Memory B cell (primary cell): ENCODE measurements around the gene QRFP.

Experiments
- ATAC-seq: fragments of 150-1000 bp; cut with Tn5 transposase; 2 replicates; pipeline ENCODE4 v1.10.0; 2021; ENCODE audit warnings: low read depth, mild to moderate bottlenecking, moderate library complexity
- DNase-seq, 2 donors: peaks; one replicate each; pipeline ENCODE4 v3.0.0; 2022; ENCODE audit warnings: low spot score in 2 of 2
- H3K27ac Mint-ChIP-seq: one replicate; pipeline ENCODE4 v1.8.0; 2022; ENCODE audit warnings: mild to moderate bottlenecking, moderate library complexity, mixed read lengths
- H3K27me3 Mint-ChIP-seq: one replicate; pipeline ENCODE4 v1.8.0; 2022; ENCODE audit warnings: mixed read lengths
- H3K36me3 Mint-ChIP-seq: one replicate; pipeline ENCODE4 v1.8.0; 2022; ENCODE audit warnings: mild to moderate bottlenecking, mixed read lengths
- H3K4me1 Mint-ChIP-seq: one replicate; pipeline ENCODE4 v1.8.0; 2022; ENCODE audit warnings: mixed read lengths
- H3K4me3 Mint-ChIP-seq: one replicate; pipeline ENCODE4 v1.8.0; 2022; ENCODE audit warnings: mild to moderate bottlenecking, moderate library complexity, mixed read lengths
- H3K9me3 Mint-ChIP-seq: one replicate; pipeline ENCODE4 v1.8.0; 2022; ENCODE audit warnings: mixed read lengths

The QRFP gene

DNA sequence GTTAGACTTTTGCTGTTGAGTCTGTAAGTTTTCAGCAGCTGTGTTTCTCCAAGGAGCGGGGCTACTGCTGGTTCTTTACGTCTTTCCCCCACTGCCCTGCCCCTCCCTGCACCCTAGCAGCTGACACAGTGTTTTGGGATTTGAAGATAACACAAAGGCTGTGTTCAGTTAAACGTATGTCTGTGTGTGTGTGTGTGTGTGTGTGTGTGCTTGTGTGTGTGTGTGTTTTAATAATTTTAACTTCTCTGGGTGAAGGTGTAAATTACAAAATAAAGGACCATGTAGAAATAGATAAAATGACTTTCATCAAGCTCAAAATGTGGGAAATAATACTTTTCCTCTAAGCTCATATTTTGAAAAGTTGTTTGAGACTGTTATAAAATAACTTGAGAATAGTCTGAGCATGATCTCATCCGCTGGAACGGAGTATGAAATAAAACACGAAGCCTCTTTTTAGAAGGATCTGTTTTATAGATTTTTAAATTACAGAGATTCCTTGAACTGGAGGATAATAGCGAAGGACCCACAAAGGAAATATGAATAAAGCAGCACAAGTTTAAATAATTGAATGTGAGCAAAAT, 50.6 kb downstream of the QRFP start:
- DNase-seq (no peak), ATAC-seq (no peak)
- no peaks in the 10 kb centered on the region for H3K9me3 Mint-ChIP-seq
- H3K4me3 Mint-ChIP-seq = no peak overlapping the region
- peaks cover 17% of the 10 kb centered on the region for H3K4me1 Mint-ChIP-seq
- no peak overlapping the region for H3K27ac Mint-ChIP-seq
- no peaks in the 10 kb centered on the region for H3K27me3 Mint-ChIP-seq
- H3K36me3 Mint-ChIP-seq = no peaks in the 10 kb centered on the region

DNA sequence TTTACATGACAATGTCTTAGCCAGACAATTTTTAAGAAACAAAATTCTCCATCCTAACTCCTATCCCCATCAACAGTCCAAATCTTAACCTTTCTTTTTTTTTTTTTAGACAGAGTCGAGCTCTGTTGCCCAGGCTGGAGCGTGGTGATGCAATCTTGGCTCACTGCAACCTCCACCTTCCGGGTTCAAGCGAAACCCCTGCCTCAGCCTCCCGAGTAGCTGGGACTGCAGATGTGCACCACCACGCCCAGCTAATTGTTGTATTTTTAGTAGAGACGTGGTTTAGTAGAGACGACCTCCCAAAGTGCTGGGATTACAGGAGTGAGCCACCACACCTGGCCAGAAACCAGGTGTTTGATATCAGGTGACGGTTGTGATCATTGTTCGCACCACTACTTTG, 51.4 kb downstream of the QRFP start:
- H3K27me3 Mint-ChIP-seq = no peaks in the 10 kb centered on the region
- H3K27ac Mint-ChIP-seq = no peak overlapping the region
- DNase-seq (no peak), ATAC-seq (no peak)
- H3K9me3 Mint-ChIP-seq = no peaks in the 10 kb centered on the region
- no peaks in the 10 kb centered on the region for H3K36me3 Mint-ChIP-seq
- H3K4me1 Mint-ChIP-seq = peaks cover 17% of the 10 kb centered on the region
- no peak overlapping the region for H3K4me3 Mint-ChIP-seq

DNA sequence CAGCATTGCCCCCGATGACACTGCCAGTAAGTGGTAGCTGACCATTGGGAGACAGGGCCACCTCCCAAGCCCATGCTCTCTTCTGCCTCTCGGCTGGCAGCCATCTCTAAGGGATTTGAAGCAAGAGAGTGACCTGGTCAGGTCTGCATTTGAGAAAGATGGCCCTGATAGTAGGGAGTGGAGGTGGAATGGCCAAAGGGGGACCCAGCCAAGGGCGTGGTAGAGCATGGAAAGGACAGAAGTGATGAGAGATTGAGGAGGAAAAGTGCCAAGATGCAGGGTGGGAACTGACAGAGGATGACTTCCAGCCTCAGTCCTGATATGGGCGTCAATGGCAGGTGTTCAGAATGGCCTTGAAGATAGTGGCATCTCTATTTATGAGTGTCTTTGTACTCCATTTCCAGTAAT, 52.6 kb downstream of the QRFP start:
- Mint-ChIP-seq H3K9me3 (no peaks in the 10 kb centered on the region), H3K27ac (peak overlapping the region; percentile 48), H3K27me3 (no peaks in the 10 kb centered on the region), H3K4me3 (no peak overlapping the region), H3K4me1 (peaks cover 19% of the 10 kb centered on the region), H3K36me3 (no peaks in the 10 kb centered on the region)
- ATAC-seq = no peak
- no peak for DNase-seq

DNA sequence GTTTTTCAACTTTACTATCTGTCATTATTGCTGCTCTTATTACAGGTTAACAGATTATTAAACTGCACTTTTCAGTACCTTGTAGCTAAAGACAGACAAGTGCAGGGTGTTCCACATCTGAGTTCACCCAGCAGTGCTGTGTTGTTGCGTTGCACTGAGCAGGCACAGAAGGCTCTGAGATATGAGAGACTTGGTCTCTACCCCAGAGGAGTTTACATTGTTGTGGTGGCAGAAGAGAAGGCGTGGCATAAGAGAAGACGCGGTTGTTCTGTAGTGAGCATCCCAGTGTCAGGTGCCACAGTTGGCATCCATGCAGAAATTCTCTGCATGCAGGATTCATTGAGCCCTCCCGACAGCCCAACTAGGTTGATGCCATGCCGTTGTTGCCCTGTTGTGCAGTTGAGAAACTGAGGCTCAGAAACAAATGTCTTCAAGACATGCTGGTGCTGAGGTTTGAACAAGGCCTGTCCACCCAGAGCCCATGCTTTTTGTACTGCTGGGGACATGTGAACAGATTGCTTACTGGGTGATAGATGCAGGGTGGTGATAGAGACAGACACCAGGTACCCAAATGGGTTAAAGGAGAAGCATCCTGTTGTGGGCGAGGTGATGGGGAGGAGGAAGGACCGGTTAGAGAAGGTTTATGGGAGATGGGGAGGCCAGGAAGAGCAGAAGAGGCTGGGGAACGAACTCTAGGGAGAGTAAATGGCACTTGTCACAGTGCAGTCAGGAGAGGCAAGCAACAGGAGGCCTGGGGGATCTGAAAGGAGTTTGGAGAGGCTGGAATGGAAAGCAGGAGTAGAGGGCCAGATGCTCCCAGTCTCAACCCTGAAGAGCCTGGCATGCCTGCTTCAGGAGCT, 53.3 kb downstream of the QRFP start:
- H3K4me3 Mint-ChIP-seq = no peak overlapping the region
- H3K27me3 Mint-ChIP-seq = no peaks in the 10 kb centered on the region
- DNase-seq (no peak), ATAC-seq (no peak)
- H3K27ac Mint-ChIP-seq = no peak overlapping the region
- peaks cover 25% of the 10 kb centered on the region for H3K4me1 Mint-ChIP-seq
- H3K9me3 Mint-ChIP-seq = no peaks in the 10 kb centered on the region
- no peaks in the 10 kb centered on the region for H3K36me3 Mint-ChIP-seq
